Neuronal stem cell (in vitro differentiated cells): Measurements from ENCODE around the gene SH2D3A.

Experiments
- DNase-seq: peaks from one replicate; pipeline ENCODE4 v3.0.0-alpha.2; 2013; ENCODE audit warnings: low spot score
- H2AFZ ChIP-seq: one replicate; pipeline ENCODE4 v1.6.1; 2013; ENCODE audit warnings: mild to moderate bottlenecking, low read length, inconsistent platforms
- H2AK5ac ChIP-seq: 2 replicates; pipeline ENCODE4 v1.6.1; 2013; ENCODE audit warnings: low read depth, mild to moderate bottlenecking, inconsistent platforms, low read length, moderate library complexity, mixed read lengths
- H2BK120ac ChIP-seq: 2 replicates; pipeline ENCODE4 v1.6.1; 2013; ENCODE audit warnings: low read depth, mild to moderate bottlenecking, inconsistent platforms, low read length, moderate library complexity, mixed read lengths
- H2BK12ac ChIP-seq: one replicate; pipeline ENCODE4 v1.6.1; 2013; ENCODE audit warnings: low read length, inconsistent platforms
- H2BK15ac ChIP-seq: 2 replicates; pipeline ENCODE4 v1.6.1; 2013; ENCODE audit warnings: mild to moderate bottlenecking, low read length, inconsistent platforms, mixed read lengths
- H2BK5ac ChIP-seq: one replicate; pipeline ENCODE4 v1.6.1; 2013; ENCODE audit warnings: inconsistent platforms, mild to moderate bottlenecking, low read length, moderate library complexity
- H3K14ac ChIP-seq: one replicate; pipeline ENCODE4 v1.6.1; 2013; ENCODE audit warnings: low read length, inconsistent platforms
- H3K18ac ChIP-seq: 2 replicates; pipeline ENCODE4 v1.6.1; 2013; ENCODE audit warnings: low read length, inconsistent platforms
- H3K23ac ChIP-seq: 2 replicates; pipeline ENCODE4 v1.6.1; 2013; ENCODE audit warnings: low read depth, mild to moderate bottlenecking, mixed read lengths, low read length, inconsistent platforms; ENCODE audit not compliant: poor library complexity
- H3K27ac ChIP-seq: replicated peaks from 3 replicates; pipeline ENCODE4 v1.5.1; 2013; ENCODE audit warnings: low read length, inconsistent platforms
- H3K27me3 ChIP-seq, 3 experiments: 2 replicates each; pipeline ENCODE4 v1.6.1; 2013; ENCODE audit warnings: low read length in 3 of 3, mild to moderate bottlenecking in 2 of 3, inconsistent platforms in 1 of 3, low read depth in 1 of 3, mixed read lengths in 1 of 3, moderate library complexity in 1 of 3; ENCODE audit not compliant: control insufficient read depth in 3 of 3, insufficient read depth in 3 of 3
- H3K36me3 ChIP-seq, 2 donors: replicated peaks in 1 of 2; 2 replicates each; pipeline ENCODE4 v1.6.1; 2013; ENCODE audit warnings: low read length in 2 of 2; ENCODE audit not compliant: control insufficient read depth in 2 of 2, insufficient read depth in 2 of 2
- H3K4ac ChIP-seq: 2 replicates; pipeline ENCODE4 v1.6.1; 2013; ENCODE audit warnings: inconsistent platforms, mild to moderate bottlenecking, low read length, moderate library complexity
- H3K4me1 ChIP-seq, 2 donors: 1 replicate in 1 of 2; 2 replicates in 1 of 2; pipeline ENCODE4 v1.6.1; 2013; ENCODE audit warnings: low read length in 2 of 2, low read depth in 1 of 2; ENCODE audit not compliant: control insufficient read depth in 2 of 2, insufficient read depth in 1 of 2
- H3K4me2 ChIP-seq: one replicate; pipeline ENCODE4 v1.6.1; 2013; ENCODE audit warnings: mild to moderate bottlenecking, low read length, inconsistent platforms; ENCODE audit not compliant: insufficient read depth, poor library complexity, severe bottlenecking
- H3K4me3 ChIP-seq, 2 donors: 2 replicates each; pipeline ENCODE4 v1.5.1; 2013; ENCODE audit warnings: low read length in 2 of 2, mild to moderate bottlenecking in 2 of 2, inconsistent platforms in 1 of 2, moderate library complexity in 1 of 2
- H3K79me1 ChIP-seq: one replicate; pipeline ENCODE4 v1.6.1; 2013; ENCODE audit warnings: low read depth, mild to moderate bottlenecking, inconsistent platforms, low read length, moderate library complexity
- H3K9ac ChIP-seq: one replicate; pipeline ENCODE4 v1.6.1; 2013; ENCODE audit warnings: mild to moderate bottlenecking, low read depth, low read length, inconsistent platforms; ENCODE audit not compliant: poor library complexity
- H3K9me3 ChIP-seq, 2 donors: replicated peaks in 1 of 2; 2 replicates each; pipeline versions ENCODE3 to v1.6.1; 2013; ENCODE audit warnings: low read length in 2 of 2, mild to moderate bottlenecking in 2 of 2, inconsistent platforms in 1 of 2, low read depth in 1 of 2, mixed read lengths in 1 of 2, moderate library complexity in 1 of 2; ENCODE audit not compliant: control insufficient read depth in 2 of 2, insufficient read depth in 1 of 2
- H4K8ac ChIP-seq: one replicate; pipeline ENCODE4 v1.6.1; 2013; ENCODE audit warnings: low read depth, mild to moderate bottlenecking, inconsistent platforms, low read length, moderate library complexity
- H4K91ac ChIP-seq: one replicate; pipeline ENCODE4 v1.6.1; 2013; ENCODE audit warnings: low read length, low read depth, mild to moderate bottlenecking, inconsistent platforms; ENCODE audit not compliant: poor library complexity
- WGBS, 2 donors: extraction: QIAGEN DNeasy Blood & Tissue Kit; methylation state at CpG; one replicate each; pipeline ENCODE4 v1.1.7; 2013; ENCODE audit warnings: missing lambda C conversion rate in 2 of 2, mixed read lengths in 1 of 2; ENCODE audit not compliant: insufficient read length in 2 of 2, insufficient replicate concordance in 1 of 2; ENCODE audit errors: extremely low coverage in 2 of 2; 5-methylcytosine and 5-hydroxymethylcytosine counted together

SH2D3A gene

GRCh38 chr19:6712692-6713670 lies 54.3 kb downstream of the SH2D3A start:
- WGBS, 2 donors, result no CpG with 5 or more reads among the region's 20 CpGs
- H2BK5ac ChIP-seq, result no peak overlapping the region

GRCh38 chr19:6712231-6712630 lies 55.0 kb downstream of the SH2D3A start:
- Histone ChIP-seq H3K23ac (no peak overlapping the region), H3K4ac (no peak overlapping the region), H2BK15ac (no peak overlapping the region), H2AK5ac (no peak overlapping the region), H3K14ac (no peak overlapping the region), H3K4me1 (no peaks in the 10 kb centered on the region), H2BK12ac (no peak overlapping the region), H3K9me3 (peaks cover 0 to 4% of the 10 kb centered on the region in 2 donors), H4K8ac (no peak overlapping the region), H3K4me3 (no peak overlapping the region), H3K4me2 (no peak overlapping the region), H2AFZ (no peak overlapping the region), H2BK5ac (no peak overlapping the region), H3K36me3 (no peaks in the 10 kb centered on the region), H4K91ac (no peak overlapping the region), H3K79me1 (peaks cover under 1% of the 10 kb centered on the region), H3K9ac (peak overlapping the region; percentile 30), H2BK120ac (peak overlapping the region; percentile 50), H3K27ac (no peak overlapping the region), H3K18ac (no peak overlapping the region), H3K27me3 (peaks cover 0 to 41% (median 28%) of the 10 kb centered on the region in 3 experiments)
- WGBS, 2 donors, result no CpG with 5 or more reads among the region's 16 CpGs
- no peak for DNase-seq

More at GRCh38 chr19:6712692-6713670, 54.3 kb downstream of the SH2D3A start:
- Histone ChIP-seq H3K4me1 (no peaks in the 10 kb centered on the region), H3K23ac (no peak overlapping the region), H3K14ac (no peak overlapping the region), H3K79me1 (peaks cover 3% of the 10 kb centered on the region), H3K4me3 (no peak overlapping the region), H4K91ac (no peak overlapping the region), H3K27ac (no peak overlapping the region), H2BK120ac (peak overlapping the region; percentile 50), H2BK15ac (no peak overlapping the region), H3K9ac (no peak overlapping the region), H4K8ac (no peak overlapping the region), H2AFZ (no peak overlapping the region), H3K4me2 (no peak overlapping the region), H2AK5ac (no peak overlapping the region), H3K36me3 (no peaks in the 10 kb centered on the region), H2BK12ac (no peak overlapping the region), H3K18ac (no peak overlapping the region), H3K4ac (no peak overlapping the region), H3K27me3 (peaks cover 0 to 41% (median 33%) of the 10 kb centered on the region in 3 experiments), H3K9me3 (peaks cover 0 to 8% of the 10 kb centered on the region in 2 donors)
- no peak for DNase-seq

GRCh38 chr19:6711605-6712004 lies 55.6 kb downstream of the SH2D3A start:
- H2BK15ac ChIP-seq, result no peak overlapping the region
- no peak overlapping the region for H4K8ac ChIP-seq
- H3K79me1 ChIP-seq, result no peaks in the 10 kb centered on the region
- H3K4ac ChIP-seq, result no peak overlapping the region
- H3K4me2 ChIP-seq, result no peak overlapping the region
- H3K36me3 ChIP-seq, result no peaks in the 10 kb centered on the region
- no peaks in the 10 kb centered on the region for H3K4me1 ChIP-seq
- H3K9ac ChIP-seq, result no peak overlapping the region
- peaks cover 0 to 4% of the 10 kb centered on the region in 2 donors for H3K9me3 ChIP-seq
- DNase-seq, result no peak
- peak overlapping the region; percentile 33 for H3K18ac ChIP-seq
- H2AFZ ChIP-seq, result no peak overlapping the region
- no peak overlapping the region for H4K91ac ChIP-seq
- no peak overlapping the region for H3K14ac ChIP-seq
- no peak overlapping the region for H3K27ac ChIP-seq
- no CpG with 5 or more reads among the region's 10 CpGs for WGBS, 2 donors
- H2BK12ac ChIP-seq, result no peak overlapping the region
- no peak overlapping the region for H3K23ac ChIP-seq
- no peak overlapping the region for H2AK5ac ChIP-seq
- H2BK5ac ChIP-seq, result no peak overlapping the region
- H3K4me3 ChIP-seq, result no peak overlapping the region
- H2BK120ac ChIP-seq, result no peak overlapping the region
- H3K27me3 ChIP-seq, result peaks cover 0 to 41% (median 28%) of the 10 kb centered on the region in 3 experiments

GRCh38 chr19:6711078-6711361 lies 56.2 kb downstream of the SH2D3A start:
- peak overlapping the region; percentile 81 for H2AK5ac ChIP-seq
- H3K23ac ChIP-seq, result no peak overlapping the region
- no peak for DNase-seq
- no peak overlapping the region for H3K4ac ChIP-seq
- no peak overlapping the region for H2BK120ac ChIP-seq
- H4K8ac ChIP-seq, result no peak overlapping the region
- no peak overlapping the region for H4K91ac ChIP-seq
- H3K4me2 ChIP-seq, result no peak overlapping the region
- H3K14ac ChIP-seq, result no peak overlapping the region
- peak overlapping the region; percentile 29 for H2AFZ ChIP-seq
- H3K9me3 ChIP-seq, result peaks cover 0 to 4% of the 10 kb centered on the region in 2 donors
- H3K27me3 ChIP-seq, result peaks cover 0 to 41% (median 28%) of the 10 kb centered on the region in 3 experiments
- H3K4me1 ChIP-seq, result no peaks in the 10 kb centered on the region
- H3K27ac ChIP-seq, result no peak overlapping the region
- peak overlapping the region; percentile 63 for H2BK15ac ChIP-seq
- H3K9ac ChIP-seq, result no peak overlapping the region
- no CpG with 5 or more reads among the region's 9 CpGs for WGBS, 2 donors
- no peaks in the 10 kb centered on the region for H3K79me1 ChIP-seq
- H2BK5ac ChIP-seq, result no peak overlapping the region
- H3K4me3 ChIP-seq, result no peak overlapping the region
- H3K36me3 ChIP-seq, result no peaks in the 10 kb centered on the region
- peak overlapping the region; percentile 11 for H3K18ac ChIP-seq
- no peak overlapping the region for H2BK12ac ChIP-seq
